Stimulated activated naive CD8-positive, alpha-beta T cell treated with anti-CD3 and anti-CD28 coated beads, Interleukin-15, Interleukin-2, amounts not matched to agents 100 U/mL and 50 U/mL, for 24 hours (primary cell): ENCODE measurements around the gene MYRF.

Experiments
- ATAC-seq: fragments of 150-1000 bp; cut with Tn5 transposase; one replicate; pipeline ENCODE4 v1.10.0; 2021
- DNase-seq: peaks from one replicate; pipeline ENCODE4 v3.0.0; 2021

MYRF gene

GRCh38 chr11:61820174-61820573 lies 67.7 kb downstream of the MYRF start:
- ATAC-seq (no peak), DNase-seq (no peak)

- peak; percentile 6 for ATAC-seq
- no peak for DNase-seq
Measured at GRCh38 chr11:61826930-61827570, 74.6 kb downstream of the MYRF start.

- ATAC-seq (peak; percentile 82), DNase-seq (peak; percentile 85)
Measured at GRCh38 chr11:61827571-61828378, 75.3 kb downstream of the MYRF start, which contains the start of gene FADS2. Gene FADS2, plus strand, starts transcription at chr11:61828300. Its CDS starts 91 bp downstream, at chr11:61828391.

- ATAC-seq (no peak), DNase-seq (no peak)
Measured at GRCh38 chr11:61828379-61828628, 75.9 kb downstream of the MYRF start.

GRCh38 chr11:61828629-61829407 lies 76.4 kb downstream of the MYRF start:
- ATAC-seq (peak; percentile 42), DNase-seq (peak; percentile 61)

- ATAC-seq (no peak), DNase-seq (no peak)
Measured at GRCh38 chr11:61829806-61830205, 77.4 kb downstream of the MYRF start.

GRCh38 chr11:61830237-61831105 lies 78.0 kb downstream of the MYRF start:
- DNase-seq (no peak), ATAC-seq (no peak)

- DNase-seq, result no peak
- ATAC-seq, result no peak
Measured at GRCh38 chr11:61832207-61832606, 79.8 kb downstream of the MYRF start.

GRCh38 chr11:61832754-61833153 lies 80.3 kb downstream of the MYRF start:
- no peak for ATAC-seq
- no peak for DNase-seq

- DNase-seq, result no peak
- no peak for ATAC-seq
Measured at GRCh38 chr11:61833471-61833870, 81.0 kb downstream of the MYRF start.

- no peak for DNase-seq
- ATAC-seq, result no peak
Measured at GRCh38 chr11:61833926-61834277, 81.5 kb downstream of the MYRF start.

GRCh38 chr11:61834278-61835048 lies 82.0 kb downstream of the MYRF start:
- DNase-seq, result peak; percentile 63

GRCh38 chr11:61836193-61836592 lies 83.8 kb downstream of the MYRF start:
- no peak for ATAC-seq

More at GRCh38 chr11:61834278-61835048, 82.0 kb downstream of the MYRF start:
- peak; percentile 97 for ATAC-seq

GRCh38 chr11:61837411-61838005 lies 85.1 kb downstream of the MYRF start:
- DNase-seq, result no peak
- ATAC-seq, result no peak

More at GRCh38 chr11:61836193-61836592, 83.8 kb downstream of the MYRF start:
- no peak for DNase-seq
